PC-3 (cell line): ENCODE results near the gene ESPN. TPM values are rescaled to one million over a fixed set of nuclear protein-coding genes. Genes with fewer than 3 reads are reported as not detected.

ENCODE experiments used
- ATAC-seq: fragments of 200-7000 bp; cut with Tn5 transposase; 2 replicates; pipeline ENCODE4 v1.9.1; 2020; ENCODE audit warnings: mild to moderate bottlenecking, moderate library complexity
- BruUV-seq: library from RNA; stranded (reverse); fragments of 400-500 nt; replicated peaks from 2 replicates; lab custom pipeline; 2021; lab: Mats Ljungman, UMichigan
- CTCF ChIA-PET: fragments of 300-600 bp; sonication (Branson Sonifier 250); formaldehyde crosslinking; loops from one replicate; lab custom pipeline; 2022; ENCODE audit warnings: antibody characterized with exemption; lab: Charles Lee
- POLR2A ChIA-PET: fragments of 300-600 bp; sonication (Branson Sonifier 250); formaldehyde crosslinking; loops from one replicate; lab custom pipeline; 2022; ENCODE audit warnings: antibody characterized with exemption; ENCODE audit not compliant: unreplicated experiment; lab: Charles Lee
- DNase-seq: peaks from one replicate; pipeline ENCODE4 v3.0.0-alpha.2; 2015
- H2AFZ ChIP-seq: fragments of 300-600 bp; sonication (generic); 2 replicates; pipeline ENCODE4 v1.6.0; 2016; ENCODE audit warnings: antibody characterized with exemption, low read length
- H3F3A ChIP-seq: fragments of 300-600 bp; sonication (generic); one replicate; pipeline ENCODE4 v1.6.0; 2017; ENCODE audit warnings: antibody characterized with exemption, low read length, control low read depth, mild to moderate bottlenecking; ENCODE audit not compliant: unreplicated experiment
- H3K27ac ChIP-seq: fragments of 300-600 bp; sonication (generic); 2 replicates; pipeline ENCODE4 v1.5.1; 2016; ENCODE audit warnings: mild to moderate bottlenecking, low read length
- H3K27me3 ChIP-seq: fragments of 300-600 bp; sonication (generic); 2 replicates; pipeline ENCODE4 v1.6.1; 2016; ENCODE audit warnings: low read length, mixed read lengths
- H3K36me3 ChIP-seq: fragments of 300-600 bp; sonication (generic); 2 replicates; pipeline ENCODE4 v1.6.1; 2016; ENCODE audit warnings: low read depth, mixed run types, low read length, mixed read lengths
- H3K4me1 ChIP-seq: fragments of 300-600 bp; sonication (generic); 2 replicates; pipeline ENCODE4 v1.5.1; 2016; ENCODE audit warnings: low read length; ENCODE audit not compliant: insufficient read depth
- H3K4me2 ChIP-seq: fragments of 300-600 bp; sonication (generic); 2 replicates; pipeline ENCODE4 v1.6.0; 2016; ENCODE audit warnings: low read length
- H3K4me3 ChIP-seq: fragments of 300-600 bp; sonication (generic); 2 replicates; pipeline ENCODE4 v1.5.1; 2016; ENCODE audit warnings: mild to moderate bottlenecking, low read length, mixed read lengths
- H3K79me2 ChIP-seq: fragments of 300-600 bp; sonication (generic); 2 replicates; pipeline ENCODE4 v1.6.1; 2017; ENCODE audit warnings: low read length, mixed read lengths
- H3K9ac ChIP-seq: fragments of 300-600 bp; sonication (generic); 2 replicates; pipeline ENCODE4 v1.6.0; 2016; ENCODE audit warnings: mild to moderate bottlenecking, low read length
- H3K9me2 ChIP-seq: fragments of 300-600 bp; sonication (generic); replicated peaks from 2 replicates; pipeline ENCODE4 v1.6.1; 2016; ENCODE audit warnings: mixed run types, low read length, mixed read lengths
- H3K9me3 ChIP-seq: fragments of 300-600 bp; sonication (generic); 2 replicates; pipeline ENCODE4 v1.6.1; 2016; ENCODE audit warnings: low read length, mixed read lengths
- H4K20me1 ChIP-seq: fragments of 300-600 bp; sonication (generic); 2 replicates; pipeline ENCODE4 v1.6.1; 2016; ENCODE audit warnings: low read length, mixed read lengths
- CTCF ChIP-seq: fragments of 300-600 bp; sonication (generic); conservative IDR thresholded peaks from 2 replicates; pipeline ENCODE4 v1.5.1; 2017; ENCODE audit warnings: antibody characterized with exemption, low read depth, mild to moderate bottlenecking, low read length
- EZH2 ChIP-seq: fragments of 300-600 bp; sonication (generic); IDR thresholded peaks from one replicate; pipeline ENCODE4 v1.6.1; 2017; ENCODE audit warnings: antibody characterized with exemption, mild to moderate bottlenecking, low read length; ENCODE audit not compliant: unreplicated experiment
- EZH2phosphoT487 ChIP-seq: fragments of 300-600 bp; sonication (generic); IDR thresholded peaks from 2 replicates; pipeline ENCODE4 v1.6.1; 2018; ENCODE audit warnings: mild to moderate bottlenecking, antibody characterized with exemption, low read length, borderline replicate concordance
- intact Hi-C: fragments of 100-400 bp; cut with micrococcal nuclease; formaldehyde crosslinking; loops from 2 replicates; pipeline ENCODE4 v1.9.0; 2023
- microRNA-seq: library from miRNA; unstranded; fragments of <30 nt; microRNA quantifications from one replicate; pipeline ENCODE4 v1.1.0, GENCODE V29; 2020; ENCODE audit not compliant: unreplicated experiment
- total RNA-seq: library from RNA; depleted of rRNA; stranded (reverse); fragments of >200 nt; gene quantifications from 2 replicates; pipeline ENCODE4 v1.2.3, GENCODE V29; 2014; rRNA removed

Gene ESPN
- total RNA-seq, 1 experiment from 2014 or later = 11.1 TPM

GRCh38 chr1:6509919-6510291 is 85.3 kb downstream of the ESPN start:
- ATAC-seq = no peak
- ChIA-PET POLR2A (no interaction called here), CTCF (no interaction called here)
- Histone ChIP-seq H3K36me3 (no peaks in the 10 kb centered on the region), H3K9me2 (no peaks in the 10 kb centered on the region), H3K4me3 (no peak overlapping the region), H3K79me2 (no peaks in the 10 kb centered on the region), H4K20me1 (no peaks in the 10 kb centered on the region), H3K27ac (no peak overlapping the region), H3K9ac (no peak overlapping the region), H3F3A (no peaks in the 10 kb centered on the region), H2AFZ (no peak overlapping the region), H3K4me1 (no peaks in the 10 kb centered on the region), H3K4me2 (no peak overlapping the region), H3K27me3 (no peaks in the 10 kb centered on the region), H3K9me3 (no peaks in the 10 kb centered on the region)
- no peak for DNase-seq
- TF ChIP-seq EZH2phosphoT487 (no peak), CTCF (no peak), EZH2 (no peak)
- no TSS peak for BruUV-seq
- intact Hi-C loops = no loop called here

GRCh38 chr1:6510493-6510892 is 85.9 kb downstream of the ESPN start:
- Histone ChIP-seq H3K27me3 (no peaks in the 10 kb centered on the region), H3K9me2 (no peaks in the 10 kb centered on the region), H2AFZ (no peak overlapping the region), H3K9me3 (no peaks in the 10 kb centered on the region), H3K36me3 (no peaks in the 10 kb centered on the region), H3K79me2 (no peaks in the 10 kb centered on the region), H3K4me2 (no peak overlapping the region), H3K4me3 (no peak overlapping the region), H3F3A (no peaks in the 10 kb centered on the region), H4K20me1 (no peaks in the 10 kb centered on the region), H3K4me1 (no peaks in the 10 kb centered on the region), H3K27ac (no peak overlapping the region), H3K9ac (no peak overlapping the region)
- no TSS peak for BruUV-seq
- TF ChIP-seq CTCF (no peak), EZH2phosphoT487 (no peak), EZH2 (no peak)
- POLR2A ChIA-PET = no interaction called here
- CTCF ChIA-PET = no interaction called here
- intact Hi-C loops = no loop called here
- ATAC-seq (no peak), DNase-seq (no peak)

Small RNAs within 50 kb of the gene (microRNA-seq; reads per million reads assigned to microRNA genes)
- gene MIR4252 = not detected

Other genes with a start within 250 kb of the ESPN start
- 0.55 and 2.8 TPM in 2 replicates for gene CHD5, start 244.5 kb upstream of the ESPN start, total RNA-seq
- 283 and 297 TPM in 2 replicates for gene RPL22, start 225.2 kb upstream of the ESPN start, total RNA-seq
- 95.4 and 128 TPM in 2 replicates for gene RNF207, start 218.7 kb upstream of the ESPN start, total RNA-seq
- 210 and 215 TPM in 2 replicates for gene ICMT, start 188.8 kb upstream of the ESPN start, total RNA-seq
- gene HES3, start 180.6 kb upstream of the ESPN start, total RNA-seq = not detected in 2 replicates
- gene GPR153, start 163.7 kb upstream of the ESPN start, total RNA-seq = 98.7 and 113 TPM in 2 replicates
- gene ACOT7, start 31.0 kb upstream of the ESPN start, total RNA-seq = 164 and 165 TPM in 2 replicates
- gene HES2, start 4.9 kb upstream of the ESPN start, total RNA-seq = 41.0 and 42.9 TPM in 2 replicates
- gene TNFRSF25, start 41.4 kb downstream of the ESPN start, total RNA-seq = 42.5 and 60.1 TPM in 2 replicates
- gene PLEKHG5, start 66.9 kb downstream of the ESPN start, total RNA-seq = 42.8 and 66.1 TPM in 2 replicates
- gene NOL9, start 129.7 kb downstream of the ESPN start, total RNA-seq = 79.1 and 102 TPM in 2 replicates
- gene TAS1R1, start 130.5 kb downstream of the ESPN start, total RNA-seq = not detected in 2 replicates
- 42.7 and 47.2 TPM in 2 replicates for gene ZBTB48, start 155.2 kb downstream of the ESPN start, total RNA-seq
- 82.5 and 105 TPM in 2 replicates for gene KLHL21, start 178.1 kb downstream of the ESPN start, total RNA-seq
- 13.2 and 14.9 TPM in 2 replicates for gene PHF13, start 189.0 kb downstream of the ESPN start, total RNA-seq
- gene THAP3, start 200.1 kb downstream of the ESPN start, total RNA-seq = 42.4 and 54.6 TPM in 2 replicates